ENCODE results near the gene MED8. TPM values are rescaled to one million over a fixed set of nuclear protein-coding genes. Genes with fewer than 3 reads are reported as not detected.

MED8 gene
- total and polyA plus RNA-seq, 10 of the 15 experiments (the other 5 are each of a cell fraction or from before 2014, with no cell fraction given) = 20.2 to 61.7 (median 39.5) TPM

GRCh38 chr1:43367904-43368645 is 21.5 kb downstream of the MED8 start, which contains the start of gene ELOVL1 (continued):
- TF ChIP-seq ZBTB33 (IDR thresholded peaks at IDR 0.05) (no peak), CREM (IDR thresholded peaks at IDR 0.05; ENCODE audit: low read depth) (no peak; the same call in 1 of the 2 replicates), IKZF1 (conservative IDR thresholded peaks at IDR 0.05) (peak; percentile 85), PKNOX1 (IDR thresholded peaks at IDR 0.05) (no peak), POLR2AphosphoS5 (IDR thresholded peaks at IDR 0.05; ENCODE audit: low read length) (peak; percentile 75; the same call in 1 of the 2 replicates), TAF1 (IDR thresholded peaks at IDR 0.05; ENCODE audit: borderline replicate concordance, low read depth, low read length) (peak; percentile 91; the same call in 1 of the 2 replicates), TBL1XR1 (IDR thresholded peaks at IDR 0.05; ENCODE audit: low read depth, low read length) (peak; percentile 63; the same call in 1 of the 2 replicates), IKZF2 (IDR thresholded peaks at IDR 0.05) (peak; percentile 56; a peak in 3 of 4 replicates)
- TF ChIP-seq, protein P1, sequence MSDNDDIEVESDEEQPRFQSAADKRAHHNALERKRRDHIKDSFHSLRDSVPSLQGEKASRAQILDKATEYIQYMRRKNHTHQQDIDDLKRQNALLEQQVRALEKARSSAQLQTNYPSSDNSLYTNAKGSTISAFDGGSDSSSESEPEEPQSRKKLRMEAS (IDR thresholded peaks at IDR 0.05; ENCODE audit: low read depth, low read length) = no peak; the same call in none of the 2 replicates
